ENCODE data around the gene RNF166.
A peak's percentile ranks its signal among the peaks of the same experiment; 100 is the strongest.

RNF166 gene

GRCh38 chr16:88738151-88739084 lies 32.2 kb upstream of the RNF166 start:
- Histone ChIP-seq H3K27me3 (ENCODE audit: control insufficient read depth in 1 of 2, insufficient read depth in 2 of 2, low read length in 2 of 2) (no peaks in the 10 kb centered on the region), H3K4me3 (ENCODE audit: low read length in 2 of 2) (no peak overlapping the region), H3K9me3 (ENCODE audit: control insufficient read depth in 2 of 2, low read length in 2 of 2) (no peaks in the 10 kb centered on the region), H3K9ac (ENCODE audit: low read length in 2 of 2) (no peak overlapping the region), H3K36me3 (ENCODE audit: control insufficient read depth in 2 of 2, insufficient read depth in 2 of 2, low read length in 2 of 2) (peaks cover 17 to 27% of the 10 kb centered on the region in 2 donors), H3K27ac (ENCODE audit: low read length) (peak overlapping the region; percentile 37), H3K4me1 (ENCODE audit: control insufficient read depth, insufficient read depth, low read length) (peaks cover 14% of the 10 kb centered on the region)

- Histone ChIP-seq H3K9ac (ENCODE audit: low read length in 2 of 2) (no peak overlapping the region), H3K4me3 (ENCODE audit: low read length in 2 of 2) (no peak overlapping the region), H3K4me1 (ENCODE audit: control insufficient read depth, insufficient read depth, low read length) (peaks cover 12% of the 10 kb centered on the region), H3K27ac (ENCODE audit: low read length) (peak overlapping the region; percentile 24), H3K36me3 (ENCODE audit: control insufficient read depth in 2 of 2, insufficient read depth in 2 of 2, low read length in 2 of 2) (peaks cover 17 to 27% of the 10 kb centered on the region in 2 donors), H3K27me3 (ENCODE audit: control insufficient read depth in 1 of 2, insufficient read depth in 2 of 2, low read length in 2 of 2) (no peaks in the 10 kb centered on the region), H3K9me3 (ENCODE audit: control insufficient read depth in 2 of 2, low read length in 2 of 2) (no peaks in the 10 kb centered on the region)
Measured at GRCh38 chr16:88737298-88738150, 31.3 kb upstream of the RNF166 start.

DNA sequence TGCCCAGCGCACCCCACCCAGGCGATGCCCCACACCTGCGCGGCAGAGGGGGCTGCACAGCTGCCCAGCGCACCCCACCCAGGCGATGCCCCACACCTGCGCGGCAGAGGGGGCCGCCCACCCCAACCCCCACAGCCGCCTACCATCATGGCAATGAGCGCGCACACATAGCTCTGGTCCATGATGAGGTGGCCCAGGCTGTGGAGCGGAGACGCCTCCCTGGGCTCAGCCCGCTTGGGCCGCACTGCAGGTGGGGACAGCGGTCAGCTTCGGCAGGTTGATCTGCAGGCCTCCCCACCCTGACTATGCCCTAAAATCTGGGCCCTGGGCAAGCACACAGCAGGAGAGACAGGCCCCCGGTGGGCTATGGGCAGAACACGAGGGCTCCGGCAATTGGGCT lies 30.3 kb upstream of the RNF166 start:
- Histone ChIP-seq H3K4me3 (ENCODE audit: low read length in 2 of 2) (no peak overlapping the region), H3K27ac (ENCODE audit: low read length) (no peak overlapping the region), H3K27me3 (ENCODE audit: control insufficient read depth in 1 of 2, insufficient read depth in 2 of 2, low read length in 2 of 2) (no peaks in the 10 kb centered on the region), H3K9me3 (ENCODE audit: control insufficient read depth in 2 of 2, low read length in 2 of 2) (no peaks in the 10 kb centered on the region), H3K36me3 (ENCODE audit: control insufficient read depth in 2 of 2, insufficient read depth in 2 of 2, low read length in 2 of 2) (peaks cover 19 to 25% of the 10 kb centered on the region in 2 donors), H3K4me1 (ENCODE audit: control insufficient read depth, insufficient read depth, low read length) (peaks cover 12% of the 10 kb centered on the region), H3K9ac (ENCODE audit: low read length in 2 of 2) (no peak overlapping the region)

- peaks cover 12% of the 10 kb centered on the region for H3K4me1 ChIP-seq (ENCODE audit: control insufficient read depth, insufficient read depth, low read length)
- H3K27ac ChIP-seq (ENCODE audit: low read length), result no peak overlapping the region
- no peaks in the 10 kb centered on the region for H3K9me3 ChIP-seq (ENCODE audit: control insufficient read depth in 2 of 2, low read length in 2 of 2)
- no peaks in the 10 kb centered on the region for H3K27me3 ChIP-seq (ENCODE audit: control insufficient read depth in 1 of 2, insufficient read depth in 2 of 2, low read length in 2 of 2)
- peaks cover 22 to 23% of the 10 kb centered on the region in 2 donors for H3K36me3 ChIP-seq (ENCODE audit: control insufficient read depth in 2 of 2, insufficient read depth in 2 of 2, low read length in 2 of 2)
- H3K9ac ChIP-seq (ENCODE audit: low read length in 2 of 2), result no peak overlapping the region
- no peak overlapping the region for H3K4me3 ChIP-seq (ENCODE audit: low read length in 2 of 2)
Measured at GRCh38 chr16:88736088-88736487, 29.9 kb upstream of the RNF166 start.

DNA sequence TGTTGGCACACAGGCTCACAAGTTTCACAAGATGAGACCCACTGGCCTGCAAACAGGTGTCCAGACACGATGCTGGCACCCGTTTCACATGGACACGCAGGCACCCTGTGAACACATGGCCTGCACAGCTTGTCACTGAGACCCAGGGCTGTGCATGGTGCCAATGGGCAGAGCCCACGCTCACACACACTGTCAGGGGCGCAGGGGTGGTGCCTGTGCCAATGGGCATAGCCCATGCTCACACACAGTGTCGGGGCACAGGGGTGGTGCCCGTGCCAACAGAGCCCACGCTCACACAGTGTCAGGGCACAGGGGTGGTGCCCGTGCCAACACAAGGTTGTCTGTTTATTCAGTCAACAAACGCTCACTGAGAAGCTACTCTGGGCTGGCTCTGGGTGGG lies 29.4 kb upstream of the RNF166 start:
- H3K36me3 ChIP-seq (ENCODE audit: control insufficient read depth in 2 of 2, insufficient read depth in 2 of 2, low read length in 2 of 2), result peaks cover 26 to 28% of the 10 kb centered on the region in 2 donors
- no peaks in the 10 kb centered on the region for H3K9me3 ChIP-seq (ENCODE audit: control insufficient read depth in 2 of 2, low read length in 2 of 2)
- H3K4me3 ChIP-seq (ENCODE audit: low read length in 2 of 2), result no peak overlapping the region
- peaks cover 12% of the 10 kb centered on the region for H3K4me1 ChIP-seq (ENCODE audit: control insufficient read depth, insufficient read depth, low read length)
- H3K27me3 ChIP-seq (ENCODE audit: control insufficient read depth in 1 of 2, insufficient read depth in 2 of 2, low read length in 2 of 2), result no peaks in the 10 kb centered on the region
- H3K9ac ChIP-seq (ENCODE audit: low read length in 2 of 2), result no peak overlapping the region
- H3K27ac ChIP-seq (ENCODE audit: low read length), result no peak overlapping the region

- H3K27ac ChIP-seq (ENCODE audit: low read length), result no peak overlapping the region
- peaks cover 24 to 30% of the 10 kb centered on the region in 2 donors for H3K36me3 ChIP-seq (ENCODE audit: control insufficient read depth in 2 of 2, insufficient read depth in 2 of 2, low read length in 2 of 2)
- no peak overlapping the region for H3K9ac ChIP-seq (ENCODE audit: low read length in 2 of 2)
- H3K27me3 ChIP-seq (ENCODE audit: control insufficient read depth in 1 of 2, insufficient read depth in 2 of 2, low read length in 2 of 2), result no peaks in the 10 kb centered on the region
- no peak overlapping the region for H3K4me3 ChIP-seq (ENCODE audit: low read length in 2 of 2)
- no peaks in the 10 kb centered on the region for H3K9me3 ChIP-seq (ENCODE audit: control insufficient read depth in 2 of 2, low read length in 2 of 2)
- peaks cover 12% of the 10 kb centered on the region for H3K4me1 ChIP-seq (ENCODE audit: control insufficient read depth, insufficient read depth, low read length)
Measured at GRCh38 chr16:88735121-88735520, 28.9 kb upstream of the RNF166 start.

GRCh38 chr16:88734361-88734728 lies 28.1 kb upstream of the RNF166 start:
- Histone ChIP-seq H3K9me3 (ENCODE audit: control insufficient read depth in 2 of 2, low read length in 2 of 2) (no peaks in the 10 kb centered on the region), H3K36me3 (ENCODE audit: control insufficient read depth in 2 of 2, insufficient read depth in 2 of 2, low read length in 2 of 2) (peaks cover 24 to 34% of the 10 kb centered on the region in 2 donors), H3K4me3 (ENCODE audit: low read length in 2 of 2) (no peak overlapping the region), H3K27me3 (ENCODE audit: control insufficient read depth in 1 of 2, insufficient read depth in 2 of 2, low read length in 2 of 2) (no peaks in the 10 kb centered on the region), H3K27ac (ENCODE audit: low read length) (no peak overlapping the region), H3K9ac (ENCODE audit: low read length in 2 of 2) (no peak overlapping the region), H3K4me1 (ENCODE audit: control insufficient read depth, insufficient read depth, low read length) (peaks cover 12% of the 10 kb centered on the region)

DNA sequence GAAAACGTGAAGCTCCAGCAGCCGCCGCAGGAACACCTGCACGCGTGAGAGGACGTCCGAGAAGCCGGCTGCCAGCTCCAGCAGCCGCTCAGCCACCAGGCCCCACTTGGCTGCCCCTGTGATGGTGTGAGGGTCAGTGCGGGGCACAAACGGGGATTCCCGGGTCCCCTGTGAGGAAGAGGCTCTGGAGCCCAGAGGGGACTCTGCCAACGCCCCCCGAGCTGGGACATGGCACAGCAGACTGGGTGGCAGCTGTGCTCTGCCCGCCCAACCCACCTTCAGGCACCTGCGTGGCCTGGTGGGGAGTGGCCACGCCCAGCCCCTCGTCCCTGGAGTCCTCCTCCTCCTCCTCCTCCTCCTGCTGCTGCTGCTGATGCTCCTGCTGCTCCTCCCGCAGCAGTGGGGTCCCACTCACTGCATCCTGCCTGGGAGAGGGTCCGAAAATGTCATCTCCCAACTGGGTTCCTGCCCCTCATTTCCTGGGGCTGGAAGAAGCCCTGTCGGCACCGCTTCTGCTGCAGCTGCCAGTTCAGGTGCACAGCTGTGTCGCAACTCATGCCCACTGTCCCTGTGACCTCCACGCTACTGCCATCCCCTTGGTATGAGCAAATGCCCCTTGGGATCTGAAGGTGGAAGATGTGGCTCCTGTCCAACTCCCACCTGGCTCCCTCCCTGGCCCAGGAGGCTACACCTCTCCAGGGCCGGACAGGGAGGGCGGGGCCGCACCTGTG lies 27.6 kb upstream of the RNF166 start:
- no peaks in the 10 kb centered on the region for H3K9me3 ChIP-seq (ENCODE audit: control insufficient read depth in 2 of 2, low read length in 2 of 2)
- no peak overlapping the region for H3K9ac ChIP-seq (ENCODE audit: low read length in 2 of 2)
- no peak overlapping the region for H3K4me3 ChIP-seq (ENCODE audit: low read length in 2 of 2)
- peaks cover 24 to 34% of the 10 kb centered on the region in 2 donors for H3K36me3 ChIP-seq (ENCODE audit: control insufficient read depth in 2 of 2, insufficient read depth in 2 of 2, low read length in 2 of 2)
- H3K27me3 ChIP-seq (ENCODE audit: control insufficient read depth in 1 of 2, insufficient read depth in 2 of 2, low read length in 2 of 2), result no peaks in the 10 kb centered on the region
- H3K4me1 ChIP-seq (ENCODE audit: control insufficient read depth, insufficient read depth, low read length), result peaks cover 12% of the 10 kb centered on the region
- no peak overlapping the region for H3K27ac ChIP-seq (ENCODE audit: low read length)

- Histone ChIP-seq H3K27ac (ENCODE audit: low read length) (no peak overlapping the region), H3K36me3 (ENCODE audit: control insufficient read depth in 2 of 2, insufficient read depth in 2 of 2, low read length in 2 of 2) (peaks cover 23 to 34% of the 10 kb centered on the region in 2 donors), H3K4me1 (ENCODE audit: control insufficient read depth, insufficient read depth, low read length) (peaks cover 11% of the 10 kb centered on the region), H3K9ac (ENCODE audit: low read length in 2 of 2) (no peak overlapping the region), H3K4me3 (ENCODE audit: low read length in 2 of 2) (no peak overlapping the region), H3K27me3 (ENCODE audit: control insufficient read depth in 1 of 2, insufficient read depth in 2 of 2, low read length in 2 of 2) (no peaks in the 10 kb centered on the region), H3K9me3 (ENCODE audit: control insufficient read depth in 2 of 2, low read length in 2 of 2) (no peaks in the 10 kb centered on the region)
Measured at GRCh38 chr16:88732961-88733294, 26.7 kb upstream of the RNF166 start.

DNA sequence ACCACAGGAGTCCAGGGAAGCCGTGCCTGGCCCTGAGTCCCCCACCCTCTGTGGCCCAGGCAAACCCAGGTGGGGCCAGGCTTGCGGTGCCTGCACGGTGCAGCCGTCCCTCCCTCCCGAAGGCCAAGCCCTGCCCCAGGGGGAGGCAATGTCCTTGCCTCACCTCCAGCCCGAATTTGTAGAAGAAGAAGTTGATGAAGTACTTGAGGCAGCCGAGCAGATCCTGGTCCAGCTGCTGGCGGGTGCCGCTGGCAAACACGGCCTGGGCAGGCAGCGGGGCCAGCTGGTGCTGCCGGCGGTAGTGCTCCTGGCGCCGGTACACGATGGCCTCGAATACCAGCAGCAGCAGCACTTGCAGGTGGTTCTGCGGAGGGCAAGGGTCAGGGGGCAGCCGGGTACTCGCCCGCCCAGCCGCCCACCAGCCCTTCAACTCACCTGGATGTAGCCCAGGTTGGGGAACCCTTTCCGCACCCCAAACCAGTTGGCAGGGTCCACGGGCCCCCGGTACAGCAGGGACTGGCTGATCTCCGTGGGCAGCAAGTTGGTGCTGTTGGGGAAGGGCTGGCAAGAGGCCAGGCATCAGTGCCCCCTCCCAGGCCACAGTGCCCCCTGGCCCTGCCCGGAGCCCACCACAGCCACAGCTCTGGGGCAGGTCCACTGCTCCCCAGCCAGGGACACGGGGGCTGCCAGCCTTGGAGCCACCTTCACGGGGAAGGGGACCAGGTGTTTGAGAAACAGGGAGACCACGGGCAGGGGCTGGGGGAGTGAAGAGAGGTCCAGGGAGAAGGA lies 26.2 kb upstream of the RNF166 start:
- no peaks in the 10 kb centered on the region for H3K27me3 ChIP-seq (ENCODE audit: control insufficient read depth in 1 of 2, insufficient read depth in 2 of 2, low read length in 2 of 2)
- H3K36me3 ChIP-seq (ENCODE audit: control insufficient read depth in 2 of 2, insufficient read depth in 2 of 2, low read length in 2 of 2), result peaks cover 25 to 39% of the 10 kb centered on the region in 2 donors
- no peaks in the 10 kb centered on the region for H3K9me3 ChIP-seq (ENCODE audit: control insufficient read depth in 2 of 2, low read length in 2 of 2)
- no peak overlapping the region for H3K9ac ChIP-seq (ENCODE audit: low read length in 2 of 2)
- no peak overlapping the region for H3K27ac ChIP-seq (ENCODE audit: low read length)
- no peak overlapping the region for H3K4me3 ChIP-seq (ENCODE audit: low read length in 2 of 2)
- peaks cover 5% of the 10 kb centered on the region for H3K4me1 ChIP-seq (ENCODE audit: control insufficient read depth, insufficient read depth, low read length)

Data from stomach smooth muscle (tissue), 2 donors.